ENCODE measurements around the gene FLNB.

FLNB gene

GRCh38 chr3:58158442-58159153, 150.4 kb downstream of the FLNB start:
- no peak for DNase-seq (ENCODE audit: low read depth in 2 of 3, low spot score in 1 of 3)

- DNase-seq (ENCODE audit: low read depth in 2 of 3, low spot score in 1 of 3): no peak
These were observed 152.2 kb downstream of the FLNB start for GRCh38 chr3:58160399-58160798.

- DNase-seq (ENCODE audit: low read depth in 2 of 3, low spot score in 1 of 3): no peak
These were observed 153.5 kb downstream of the FLNB start for GRCh38 chr3:58161435-58162398.

- DNase-seq (ENCODE audit: low read depth in 2 of 3, low spot score in 1 of 3): no peak
These were observed 155.0 kb downstream of the FLNB start for GRCh38 chr3:58163234-58163633.

GRCh38 chr3:58164199-58164879, 156.1 kb downstream of the FLNB start:
- no peak for DNase-seq (ENCODE audit: low read depth in 2 of 3, low spot score in 1 of 3)

GRCh38 chr3:58164906-58165821, 156.9 kb downstream of the FLNB start:
- no peak for DNase-seq (ENCODE audit: low read depth in 2 of 3, low spot score in 1 of 3)

- DNase-seq (ENCODE audit: low read depth in 2 of 3, low spot score in 1 of 3): peak; percentile 48 to 71 (median 59)
These were observed 159.5 kb downstream of the FLNB start for GRCh38 chr3:58167431-58168351.

GRCh38 chr3:58168498-58168897, 160.3 kb downstream of the FLNB start:
- no peak for DNase-seq (ENCODE audit: low read depth in 2 of 3, low spot score in 1 of 3)

GRCh38 chr3:58169371-58169770, 161.1 kb downstream of the FLNB start:
- no peak for DNase-seq (ENCODE audit: low read depth in 2 of 3, low spot score in 1 of 3)

GRCh38 chr3:58170376-58170775, 162.2 kb downstream of the FLNB start:
- no peak for DNase-seq (ENCODE audit: low read depth in 2 of 3, low spot score in 1 of 3)

- no peak for DNase-seq (ENCODE audit: low read depth in 2 of 3, low spot score in 1 of 3)
These were observed 162.9 kb downstream of the FLNB start for GRCh38 chr3:58171126-58171525.

- no peak for DNase-seq (ENCODE audit: low read depth in 2 of 3, low spot score in 1 of 3)
These were observed 164.9 kb downstream of the FLNB start for GRCh38 chr3:58173029-58173668.

GRCh38 chr3:58173669-58174398, 165.6 kb downstream of the FLNB start:
- DNase-seq (ENCODE audit: low read depth in 2 of 3, low spot score in 1 of 3): peak in 2 of 3 donors; percentile 16 to 22

- no peak for DNase-seq (ENCODE audit: low read depth in 2 of 3, low spot score in 1 of 3)
These were observed 166.9 kb downstream of the FLNB start for GRCh38 chr3:58175187-58175436.

- DNase-seq (ENCODE audit: low read depth in 2 of 3, low spot score in 1 of 3): no peak
These were observed 167.4 kb downstream of the FLNB start for GRCh38 chr3:58175437-58176184.

- DNase-seq (ENCODE audit: low read depth in 2 of 3, low spot score in 1 of 3): no peak
These were observed 167.9 kb downstream of the FLNB start for GRCh38 chr3:58176185-58176530.

- no peak for DNase-seq (ENCODE audit: low read depth in 2 of 3, low spot score in 1 of 3)
These were observed 168.7 kb downstream of the FLNB start for GRCh38 chr3:58176827-58177489.
